ENCODE data around the gene PRIM2.
"Not testable (repeated sequence)": the region's sequence is repeated elsewhere in the genome, so short reads cannot be mapped to it uniquely, and the experiment has no call there.

PRIM2 gene

DNA sequence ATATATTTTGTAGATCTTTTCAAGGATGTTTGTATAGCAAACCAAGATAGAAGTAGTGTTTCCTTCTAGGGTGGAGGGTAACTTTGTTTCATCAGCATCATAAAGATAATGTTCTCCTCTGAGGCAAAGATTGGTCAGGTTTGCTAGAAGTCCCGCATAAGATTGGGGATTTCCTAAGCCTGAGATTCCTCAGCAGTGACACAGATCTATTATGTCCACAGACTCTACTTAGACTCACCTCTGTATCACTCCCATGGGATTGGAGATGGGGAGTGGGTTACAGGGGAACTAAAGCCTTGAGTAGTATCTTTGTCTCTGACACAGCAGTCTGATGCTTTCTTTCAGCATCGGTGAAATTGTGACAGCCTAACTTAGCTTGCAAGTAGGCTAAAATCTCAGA is 341.1 kb downstream of the PRIM2 start:
- DNase-seq: not testable (repeated sequence)

DNA sequence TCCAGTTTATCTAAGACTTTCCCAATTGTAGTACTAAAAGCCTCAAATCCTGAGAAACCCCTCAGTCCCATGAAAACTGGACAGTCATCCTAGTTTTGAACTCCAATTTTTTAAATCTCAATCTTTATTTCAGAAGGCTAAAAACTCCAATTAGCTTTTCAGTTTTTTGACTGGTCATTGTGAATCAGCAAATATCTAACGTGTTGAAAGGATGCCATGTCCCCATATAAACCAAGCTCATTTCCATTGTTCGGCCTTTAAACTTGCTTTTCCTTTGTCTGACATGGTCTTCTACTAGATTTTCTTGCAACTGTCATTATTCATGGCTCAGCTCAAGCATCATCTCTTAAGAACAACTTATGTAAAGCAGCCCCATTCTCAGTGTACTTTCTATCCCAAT is 342.4 kb downstream of the PRIM2 start:
- DNase-seq: not testable (repeated sequence)

DNA sequence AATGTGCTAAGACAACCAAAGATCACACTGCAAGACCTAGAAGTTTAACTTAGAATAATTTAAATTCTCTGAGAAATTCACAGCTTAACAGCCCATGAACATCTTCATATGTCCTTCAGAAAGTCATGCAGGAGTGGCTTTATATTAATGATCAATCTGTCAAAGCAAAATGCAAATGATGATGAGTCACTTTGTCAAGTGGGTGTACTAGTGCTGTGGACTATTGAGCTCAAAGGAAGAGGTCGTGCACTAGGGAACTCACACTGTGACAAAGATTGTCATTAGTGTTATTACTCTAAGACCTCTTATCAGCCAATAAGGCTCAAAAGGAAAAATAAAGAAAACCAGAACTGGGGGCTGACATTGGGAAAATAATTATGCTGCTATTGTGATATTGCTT is 343.5 kb downstream of the PRIM2 start:
- DNase-seq: not testable (repeated sequence)

DNA sequence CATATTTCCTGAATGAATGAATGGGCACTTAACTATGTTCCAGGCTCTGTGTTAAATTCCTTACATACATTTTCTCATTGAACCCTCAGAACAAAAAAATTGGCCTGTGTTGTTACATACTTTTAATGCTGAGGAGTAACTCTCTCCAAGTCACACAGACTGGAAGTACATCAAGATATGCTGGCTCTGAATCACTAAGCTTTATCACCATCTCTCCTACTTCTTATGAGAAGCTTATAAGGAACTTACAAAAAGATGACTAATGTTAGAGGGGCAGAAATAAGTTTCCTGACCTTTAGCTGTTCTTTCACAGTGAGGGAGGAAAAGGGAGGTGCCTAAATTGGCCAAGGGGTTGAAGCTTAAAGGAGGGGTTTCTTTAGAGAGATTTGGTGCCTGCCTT is 350.7 kb downstream of the PRIM2 start:
- not testable (repeated sequence) for DNase-seq

DNA sequence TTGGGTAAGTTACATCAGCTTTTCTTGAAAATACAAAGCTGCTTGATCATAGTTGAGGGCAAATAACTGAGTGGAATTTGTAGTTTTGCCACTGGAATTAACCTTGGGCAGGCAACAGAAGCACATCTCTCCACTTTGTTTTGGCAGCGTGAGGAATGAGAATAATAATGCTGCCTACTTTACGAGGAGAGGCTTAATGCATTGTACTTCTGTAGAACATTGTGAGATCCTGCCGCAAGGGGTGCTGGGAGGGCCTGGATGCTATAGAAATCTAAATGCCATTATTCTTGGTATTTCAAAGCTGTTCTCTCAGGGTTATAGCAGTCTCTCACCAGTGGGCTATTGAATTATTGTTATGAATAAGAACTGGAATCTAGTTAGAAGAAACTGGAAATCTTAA is 353.8 kb downstream of the PRIM2 start:
- not testable (repeated sequence) for DNase-seq

DNA sequence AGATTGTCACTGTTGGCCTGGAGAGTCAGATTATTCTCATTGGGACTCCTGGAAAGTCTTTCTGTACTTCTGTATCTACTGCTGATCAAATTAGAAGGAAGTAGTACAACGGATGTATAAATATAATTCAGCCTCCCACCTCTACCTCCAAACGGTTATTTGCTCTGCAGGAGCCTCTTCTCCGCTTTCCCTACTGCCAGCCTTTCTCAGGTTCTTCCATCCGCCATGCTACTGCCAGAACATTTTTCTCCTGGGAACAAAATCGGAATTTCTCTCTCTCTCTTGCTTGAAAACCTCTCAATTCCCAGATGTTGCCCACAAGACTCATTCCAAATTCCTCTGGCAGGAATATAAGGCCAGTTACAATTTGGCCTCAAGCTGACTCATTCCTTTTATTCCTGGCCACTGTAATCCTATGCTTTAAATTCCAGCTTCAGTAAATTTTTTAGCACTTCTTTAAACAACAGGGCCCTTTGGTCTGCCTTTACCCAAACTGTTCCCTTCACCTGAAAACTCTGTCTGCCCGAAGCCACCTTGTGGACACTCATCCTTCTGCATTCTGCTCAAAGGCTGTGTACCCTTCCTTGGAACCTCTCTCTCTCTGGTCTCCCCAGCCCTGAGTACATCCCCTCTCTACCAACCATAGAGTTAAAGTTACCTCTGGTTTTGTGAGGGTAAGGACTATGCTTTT is 354.7 kb downstream of the PRIM2 start:
- peak; percentile 7 for DNase-seq

DNA sequence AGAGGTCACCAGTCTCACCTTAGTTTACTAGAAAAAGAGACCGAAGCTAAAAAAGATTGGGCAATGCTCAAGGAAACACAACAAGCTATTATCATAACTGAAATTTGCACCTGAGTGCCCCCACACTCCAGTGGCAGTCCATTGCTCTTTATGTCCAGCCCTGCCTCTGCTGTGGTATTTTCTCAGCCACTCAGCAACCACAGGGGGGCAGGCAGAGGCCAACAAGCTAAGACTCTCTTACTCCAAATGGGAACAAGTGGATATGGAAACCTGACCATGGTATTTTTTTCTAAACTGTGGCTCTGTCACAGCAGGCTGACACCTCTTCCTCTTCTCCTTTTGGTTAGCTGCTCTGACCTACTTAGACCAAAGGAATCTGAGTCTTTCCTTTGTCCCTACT is 355.9 kb downstream of the PRIM2 start:
- DNase-seq: peak; percentile 39

DNA sequence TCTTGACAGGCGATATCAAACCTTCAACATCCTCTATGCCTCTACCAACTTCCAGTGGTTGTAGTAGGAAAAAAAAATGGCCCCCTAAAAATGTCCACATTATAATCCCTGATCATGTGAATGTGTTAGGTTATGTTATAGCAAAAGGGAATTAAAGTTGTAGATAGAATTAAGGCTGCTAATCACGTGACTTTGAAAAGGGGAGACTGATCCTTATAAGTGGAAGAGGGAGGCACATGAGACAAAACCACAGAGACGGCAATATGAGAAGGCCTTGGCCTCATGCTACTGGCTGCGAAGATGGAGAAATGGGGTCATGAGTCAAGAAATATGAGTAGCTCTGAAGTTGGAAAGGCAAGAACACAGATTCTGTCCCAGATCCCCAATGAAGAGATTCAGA is 358.0 kb downstream of the PRIM2 start:
- not testable (repeated sequence) for DNase-seq

DNA sequence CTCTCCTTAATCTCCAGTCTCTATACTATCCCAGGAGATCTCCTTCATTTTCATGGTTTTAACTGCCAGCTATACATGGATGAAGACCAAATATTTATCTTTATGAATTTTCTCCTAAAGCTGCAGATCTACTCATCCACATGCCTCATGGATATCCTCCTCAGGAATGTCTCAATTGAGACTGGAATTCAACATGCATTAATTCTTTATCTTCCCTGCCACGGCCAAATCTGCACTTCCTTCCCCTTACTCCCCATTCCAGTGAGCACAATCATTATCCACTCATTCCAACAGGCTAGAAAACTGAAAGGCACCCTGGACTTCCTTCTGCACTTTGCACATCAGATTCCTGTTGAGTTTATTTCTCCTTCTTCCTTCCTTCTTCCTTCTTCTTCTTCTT is 379.0 kb downstream of the PRIM2 start:
- not testable (repeated sequence) for DNase-seq

All from NCI-H82 (cell line).